Fibroblast of mammary gland (primary cell): ENCODE results near the gene FRK.

ENCODE experiments used
- DNase-seq: peaks from one replicate; pipeline ENCODE4 v3.0.0-alpha.2; 2010; ENCODE audit warnings: low read depth
- H3K4me3 ChIP-seq: 2 replicates; pipeline ENCODE4 v1.5.1; 2011; ENCODE audit warnings: low read depth, mild to moderate bottlenecking, low read length, moderate library complexity; ENCODE audit not compliant: control insufficient read depth
- CTCF ChIP-seq: conservative IDR thresholded peaks from 2 replicates; pipeline ENCODE4 v1.5.1; 2011; ENCODE audit warnings: low read depth, low read length, inconsistent platforms; ENCODE audit not compliant: control insufficient read depth, insufficient read depth

FRK gene

DNA sequence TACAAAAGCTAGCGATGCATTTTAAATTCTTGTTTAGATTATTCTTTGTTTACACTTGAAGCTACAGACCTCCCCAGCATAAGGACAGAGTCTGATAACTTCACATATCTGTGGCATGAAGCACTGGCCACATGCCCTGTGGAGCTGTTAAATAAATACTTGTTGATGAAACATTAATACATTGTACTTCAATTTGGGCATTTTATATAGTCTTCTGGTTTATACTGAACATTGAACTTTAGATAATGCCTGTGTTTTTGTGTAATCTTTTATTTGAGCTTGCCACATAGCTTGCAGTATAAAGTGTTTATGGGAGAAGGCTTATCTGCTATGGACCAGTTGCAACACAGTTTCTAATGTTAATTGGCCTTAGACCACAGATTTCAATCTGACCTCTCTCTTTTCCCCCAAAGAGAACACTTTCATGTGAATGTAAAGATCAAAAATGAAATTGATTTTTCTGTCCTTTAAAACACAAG lies 48.2 kb downstream of the FRK start:
- no peak overlapping the region for H3K4me3 ChIP-seq
- no peak for TF ChIP-seq CTCF
- DNase-seq, result no peak

- no peak overlapping the region for H3K4me3 ChIP-seq
- DNase-seq, result no peak
- TF ChIP-seq CTCF, result no peak
Measured at GRCh38 chr6:116011520-116011919, 49.2 kb downstream of the FRK start.

DNA sequence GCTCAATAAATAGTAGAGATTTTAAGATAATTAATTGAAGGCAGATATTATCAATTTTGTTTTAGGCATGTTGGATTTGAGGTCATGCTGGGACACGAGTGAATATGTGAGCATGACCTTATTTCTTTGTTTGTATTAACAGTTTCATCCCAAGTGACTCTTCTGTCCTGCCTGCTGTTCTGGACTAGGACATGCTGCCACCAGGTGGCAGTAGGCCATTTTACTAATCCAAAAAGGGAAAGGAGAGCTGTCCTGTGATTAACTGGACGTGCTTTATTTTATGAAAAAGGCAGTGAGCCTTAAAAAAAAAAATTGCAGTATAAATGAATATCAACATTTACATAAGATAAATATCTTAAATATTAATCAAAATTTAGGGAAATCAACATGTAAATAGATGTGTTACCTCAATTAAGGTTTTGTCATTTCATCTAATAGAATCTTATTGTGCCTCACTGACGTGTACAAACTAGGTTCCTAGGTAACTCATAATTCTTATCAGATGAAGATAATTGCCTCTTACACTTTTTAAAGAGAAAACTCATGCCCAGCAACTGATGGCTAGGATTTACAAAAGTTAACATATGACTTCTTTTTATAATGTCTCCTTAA lies 49.8 kb downstream of the FRK start:
- peak; percentile 74 for DNase-seq
- peak; percentile 84 for TF ChIP-seq CTCF
- H3K4me3 ChIP-seq, result no peak overlapping the region

DNA sequence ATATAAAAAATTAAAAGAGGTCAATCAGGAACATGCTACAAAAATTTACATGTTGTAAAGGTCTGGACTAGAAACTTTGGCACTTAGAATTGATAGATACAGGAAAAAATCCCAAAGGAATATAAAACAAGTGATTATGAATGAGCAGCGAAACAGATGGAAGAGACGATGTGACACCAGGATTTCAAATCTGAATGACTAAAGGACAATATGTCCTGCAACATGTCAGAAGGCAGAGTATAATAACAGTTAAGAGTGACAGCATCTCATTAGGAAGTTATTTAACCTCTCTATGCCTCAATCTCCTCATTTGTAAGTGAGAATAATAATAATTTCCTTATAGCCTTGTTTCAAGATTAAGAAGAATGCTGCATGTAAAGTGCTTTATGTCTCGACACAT lies 50.3 kb downstream of the FRK start:
- TF ChIP-seq CTCF, result no peak
- H3K4me3 ChIP-seq, result no peak overlapping the region
- no peak for DNase-seq

GRCh38 chr6:116008470-116009243 lies 52.0 kb downstream of the FRK start:
- TF ChIP-seq CTCF, result no peak
- peak; percentile 79 for DNase-seq

DNA sequence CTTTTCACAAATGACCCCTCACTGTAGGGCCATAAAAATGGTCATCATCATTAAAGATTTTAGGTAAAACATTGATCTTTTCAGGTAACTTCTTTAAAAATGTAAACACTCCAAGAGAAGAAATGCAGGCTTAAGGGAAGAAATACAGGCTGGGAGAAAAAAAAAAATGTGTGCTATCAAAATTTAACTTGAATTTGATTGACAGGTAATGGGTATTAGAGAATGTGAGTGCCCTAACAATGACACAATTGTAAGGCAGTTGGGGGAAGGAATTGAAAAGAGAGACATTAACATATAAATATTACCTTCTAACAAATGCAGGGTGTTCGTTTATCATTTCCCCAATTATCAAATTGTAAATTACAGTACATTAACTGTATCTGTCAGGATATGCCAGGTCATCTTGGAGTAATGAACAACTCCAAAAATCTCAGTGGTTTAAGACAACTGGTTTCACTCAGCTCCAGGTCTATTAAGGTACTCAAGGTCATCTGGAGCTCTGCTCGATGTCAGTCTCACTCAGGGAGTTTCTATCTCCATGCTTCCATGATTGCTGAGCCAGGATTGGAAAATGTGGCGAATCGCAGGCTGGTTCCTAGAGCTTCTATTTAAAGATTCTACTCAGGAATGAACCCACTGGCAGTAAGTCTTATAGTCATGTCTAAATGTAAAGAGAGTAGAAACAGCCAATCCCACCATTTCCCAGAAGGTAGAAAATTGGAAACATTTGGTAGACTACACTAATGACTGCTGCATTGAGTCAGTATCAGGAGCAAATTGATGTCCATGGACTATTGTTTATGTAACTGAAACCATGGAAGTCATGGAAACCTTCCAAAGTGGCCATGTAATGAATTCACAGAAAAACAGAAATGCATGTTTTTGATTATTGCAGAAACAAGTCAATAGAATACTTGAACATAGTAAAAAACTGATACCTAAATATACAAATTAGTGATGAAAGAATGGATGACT lies 55.6 kb downstream of the FRK start:
- TF ChIP-seq CTCF, result no peak

More at GRCh38 chr6:116008470-116009243, 52.0 kb downstream of the FRK start:
- H3K4me3 ChIP-seq, result no peak overlapping the region

More for the DNA sequence above, 55.6 kb downstream of the FRK start:
- DNase-seq, result peak; percentile 76
- H3K4me3 ChIP-seq, result no peak overlapping the region
